ENCODE results near the gene CASK. TPM values are rescaled to one million over a fixed set of nuclear protein-coding genes. Genes with fewer than 3 reads are reported as not detected.
A peak's percentile ranks its signal among the peaks of the same experiment; 100 is the strongest.

The CASK gene
- total and polyA plus RNA-seq, 10 donors = 4.7 to 63.7 (median 42.8) TPM

DNA sequence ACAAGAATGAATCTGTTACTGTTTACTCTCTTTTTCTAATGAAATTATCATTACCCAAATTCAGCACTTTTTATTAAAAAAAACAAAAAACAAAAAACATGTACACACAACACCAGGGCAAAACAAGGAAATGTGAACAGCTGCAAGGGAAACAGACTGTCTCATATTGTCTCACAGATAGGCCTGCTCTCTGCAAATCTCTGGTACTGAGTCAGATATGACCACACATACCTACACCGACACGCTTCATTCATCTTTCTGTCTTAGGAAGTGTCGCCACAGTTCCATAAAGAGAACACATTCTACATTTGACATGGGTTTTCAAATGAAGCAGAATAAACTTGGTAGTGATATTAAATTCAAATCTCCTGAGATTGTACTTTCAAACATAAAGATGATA is 326.8 kb downstream of the CASK start:
- Histone ChIP-seq H3K9me3 (no peaks in the 10 kb centered on the region), H3K4me1 (peaks cover 0 to 12% (median 0%) of the 10 kb centered on the region in 6 donors), H3K36me3 (no peaks in the 10 kb centered on the region), H3K4me3 (no peak overlapping the region), H3K27me3 (replicated peaks in 1 of 7) (no peaks in the 10 kb centered on the region), H3K27ac (no peak overlapping the region)
- TF ChIP-seq POLR2AphosphoS5 (IDR thresholded peaks at IDR 0.05) (no peak), POLR2A (IDR thresholded peaks at IDR 0.05) (no peak), CTCF (IDR thresholded peaks at IDR 0.05 in 8 of 11, conservative IDR thresholded peaks at IDR 0.05 in 3 of 11) (no peak)
- DNase-seq = no peak
- 28 to 71% (median 65%) methylated on average over 3 of the region's 3 CpGs for WGBS, 5 donors
- intact Hi-C loops (cut with DNase I; ENCODE audit: low total_unique reads) = no loop called here

- DNase-seq = no peak
- H3K4me3 ChIP-seq = no peak overlapping the region
- no peak for TF ChIP-seq CTCF (IDR thresholded peaks at IDR 0.05 in 8 of 11, conservative IDR thresholded peaks at IDR 0.05 in 3 of 11)
- TF ChIP-seq POLR2AphosphoS5 (IDR thresholded peaks at IDR 0.05) = peak in 2 of 3 donors; percentile 12 to 18
- H3K27me3 ChIP-seq (replicated peaks in 1 of 7) = no peaks in the 10 kb centered on the region
- peak overlapping the region in 2 of 8 donors; percentile 32 to 45 for H3K27ac ChIP-seq
- no peaks in the 10 kb centered on the region for H3K36me3 ChIP-seq
- no peaks in the 10 kb centered on the region for H3K9me3 ChIP-seq
- intact Hi-C loops (cut with DNase I; ENCODE audit: low total_unique reads) = no loop called here
- peaks cover 0 to 12% (median 0%) of the 10 kb centered on the region in 6 donors for H3K4me1 ChIP-seq
- WGBS, 5 donors = 62 to 74% (median 63%) methylated on average over 7 of the region's 7 CpGs
Measured at GRCh38 chrX:41594634-41595033, 328.7 kb downstream of the CASK start.

DNA sequence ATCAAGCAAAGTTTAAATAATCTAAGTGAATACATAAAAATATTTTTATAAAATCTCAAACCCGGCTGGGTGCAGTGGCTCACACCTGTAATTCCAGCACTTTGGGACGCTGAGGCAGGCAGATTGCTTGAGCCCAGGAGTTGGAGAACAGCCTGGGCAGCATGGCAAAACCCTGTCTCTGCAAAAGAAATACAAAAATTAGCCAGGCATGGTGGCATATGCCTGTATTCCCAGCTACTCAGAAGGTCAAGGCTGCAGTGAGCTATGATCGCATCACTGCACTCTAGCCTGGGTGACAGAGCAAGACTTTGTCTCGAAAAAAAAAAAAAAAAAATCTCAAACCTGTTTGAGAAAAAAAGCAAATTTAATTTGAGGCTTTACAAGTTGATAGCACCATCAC is 331.4 kb downstream of the CASK start:
- no peak for TF ChIP-seq CTCF (IDR thresholded peaks at IDR 0.05 in 8 of 11, conservative IDR thresholded peaks at IDR 0.05 in 3 of 11)
- TF ChIP-seq POLR2A (IDR thresholded peaks at IDR 0.05) = no peak
- TF ChIP-seq POLR2AphosphoS5 (IDR thresholded peaks at IDR 0.05) = no peak
- peaks cover 0 to 6% (median 0%) of the 10 kb centered on the region in 6 donors for H3K4me1 ChIP-seq
- WGBS, 5 donors = 72 to 94% (median 92%) methylated on average over 4 of the region's 4 CpGs
- no peak overlapping the region for H3K27ac ChIP-seq
- DNase-seq = no peak
- no peaks in the 10 kb centered on the region for H3K27me3 ChIP-seq (replicated peaks in 1 of 7)
- no peak overlapping the region for H3K4me3 ChIP-seq
- H3K36me3 ChIP-seq = no peaks in the 10 kb centered on the region
- no peaks in the 10 kb centered on the region for H3K9me3 ChIP-seq
- intact Hi-C loops (cut with DNase I; ENCODE audit: low total_unique reads) = no loop called here

- WGBS, 5 donors = 59 to 76% (median 70%) methylated on average over 3 of the region's 3 CpGs
Measured at GRCh38 chrX:41590641-41591040, 332.7 kb downstream of the CASK start.

More at GRCh38 chrX:41590641-41591040, 332.7 kb downstream of the CASK start:
- Histone ChIP-seq H3K4me1 (no peaks in the 10 kb centered on the region), H3K27me3 (replicated peaks in 1 of 7) (no peaks in the 10 kb centered on the region), H3K4me3 (no peak overlapping the region), H3K9me3 (no peaks in the 10 kb centered on the region), H3K27ac (no peak overlapping the region), H3K36me3 (no peaks in the 10 kb centered on the region)
- no peak for TF ChIP-seq CTCF (IDR thresholded peaks at IDR 0.05 in 8 of 11, conservative IDR thresholded peaks at IDR 0.05 in 3 of 11)
- no peak for TF ChIP-seq POLR2A (IDR thresholded peaks at IDR 0.05)
- TF ChIP-seq POLR2AphosphoS5 (IDR thresholded peaks at IDR 0.05) = no peak
- intact Hi-C loops (cut with DNase I; ENCODE audit: low total_unique reads) = no loop called here
- no peak for DNase-seq
